SK-N-SH treated with all-trans-retinoic acid at 6 μM for 48 hours (cell line): Measurements from ENCODE around the gene BCORL1.

Experiments used
- ARNTL ChIP-seq: fragments of 450-650 bp; formaldehyde crosslinking; IDR thresholded peaks from 2 replicates; pipeline ENCODE4 v1.5.0; 2020; ENCODE audit warnings: low read depth, mild to moderate bottlenecking, moderate library complexity, borderline replicate concordance
- BACH2 ChIP-seq: fragments of 250-450 bp; sonication (Bioruptor Pico); IDR thresholded peaks from 2 replicates; pipeline ENCODE4 v1.9.0; 2021; ENCODE audit warnings: mild to moderate bottlenecking, borderline replicate concordance
- OSR1 ChIP-seq: fragments of 250-450 bp; sonication (Bioruptor Pico); IDR thresholded peaks from 2 replicates; pipeline ENCODE4 v1.8.0; 2022; ENCODE audit warnings: moderate library complexity, mild to moderate bottlenecking, inconsistent platforms
- RARB ChIP-seq: fragments of 250-450 bp; sonication (Bioruptor Pico); IDR thresholded peaks from 2 replicates; pipeline ENCODE4 v1.8.0; 2021; ENCODE audit warnings: mild to moderate bottlenecking, moderate library complexity
- TOX ChIP-seq: fragments of 250-450 bp; sonication (Bioruptor Pico); IDR thresholded peaks from 2 replicates; pipeline ENCODE4 v1.8.0; 2021; ENCODE audit warnings: mild to moderate bottlenecking, moderate library complexity, borderline replicate concordance
- ZC3H10 ChIP-seq: fragments of 250-450 bp; sonication (Bioruptor Pico); IDR thresholded peaks from 2 replicates; pipeline ENCODE4 v1.5.1; 2021; ENCODE audit warnings: mild to moderate bottlenecking, moderate library complexity
- ZNF8 ChIP-seq: fragments of 450-650 bp; formaldehyde crosslinking; IDR thresholded peaks from 2 replicates; pipeline ENCODE4 v1.5.0; 2020; ENCODE audit warnings: mild to moderate bottlenecking, moderate library complexity
- TF ChIP-seq, protein P1 (sequence below): fragments of 250-450 bp; sonication (Bioruptor Pico); IDR thresholded peaks from 2 replicates; pipeline ENCODE4 v1.8.0; 2021; ENCODE audit warnings: low read depth, mild to moderate bottlenecking, moderate library complexity, borderline replicate concordance
- TF ChIP-seq, protein P2 (sequence below): fragments of 250-450 bp; sonication (Bioruptor Pico); IDR thresholded peaks from 2 replicates; pipeline ENCODE4 v1.8.0; 2020; ENCODE audit warnings: mild to moderate bottlenecking, moderate library complexity, borderline replicate concordance
- TF ChIP-seq, protein P3 (sequence below): fragments of 250-450 bp; sonication (Bioruptor Pico); IDR thresholded peaks from 2 replicates; pipeline ENCODE4 v1.5.1; 2020; ENCODE audit warnings: low read depth, mild to moderate bottlenecking, moderate library complexity

DNA sequence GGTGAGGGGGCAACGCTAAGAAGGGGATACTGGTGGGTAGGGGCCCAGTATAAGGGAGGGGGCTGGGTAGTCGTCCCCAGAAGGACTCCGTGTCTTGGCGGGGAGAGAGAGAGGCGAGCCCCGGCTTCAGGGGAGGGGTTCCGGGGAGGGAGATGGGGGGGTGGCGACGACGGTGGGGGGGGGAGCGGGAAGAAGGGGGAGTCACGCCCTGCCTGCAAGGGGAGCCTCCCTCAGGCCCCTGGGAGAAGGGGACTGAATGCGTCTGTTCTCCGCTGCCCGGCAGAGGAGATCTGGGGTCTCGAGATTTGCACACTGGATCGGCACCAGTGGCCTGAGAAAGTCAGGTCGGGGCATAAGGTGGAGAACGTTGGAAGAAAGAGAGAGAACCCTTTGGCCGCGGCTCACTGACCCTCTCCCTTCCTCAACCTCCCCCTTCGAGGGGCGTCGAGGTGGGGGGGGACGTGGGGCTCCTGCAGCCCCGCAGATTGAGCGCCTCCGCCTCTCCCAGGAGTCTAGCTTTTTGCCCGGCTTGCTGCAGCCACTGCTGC, 609 bp upstream of the BCORL1 start:
- TF ChIP-seq, protein P1, sequence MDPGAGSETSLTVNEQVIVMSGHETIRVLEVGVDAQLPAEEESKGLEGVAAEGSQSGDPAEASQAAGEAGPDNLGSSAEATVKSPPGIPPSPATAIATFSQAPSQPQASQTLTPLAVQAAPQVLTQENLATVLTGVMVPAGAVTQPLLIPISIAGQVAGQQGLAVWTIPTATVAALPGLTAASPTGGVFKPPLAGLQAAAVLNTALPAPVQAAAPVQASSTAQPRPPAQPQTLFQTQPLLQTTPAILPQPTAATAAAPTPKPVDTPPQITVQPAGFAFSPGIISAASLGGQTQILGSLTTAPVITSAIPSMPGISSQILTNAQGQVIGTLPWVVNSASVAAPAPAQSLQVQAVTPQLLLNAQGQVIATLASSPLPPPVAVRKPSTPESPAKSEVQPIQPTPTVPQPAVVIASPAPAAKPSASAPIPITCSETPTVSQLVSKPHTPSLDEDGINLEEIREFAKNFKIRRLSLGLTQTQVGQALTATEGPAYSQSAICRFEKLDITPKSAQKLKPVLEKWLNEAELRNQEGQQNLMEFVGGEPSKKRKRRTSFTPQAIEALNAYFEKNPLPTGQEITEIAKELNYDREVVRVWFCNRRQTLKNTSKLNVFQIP (CRISPR knock-in tag): no peak
- no peak for TF ChIP-seq ARNTL (CRISPR knock-in tag)
- no peak for TF ChIP-seq OSR1
- TF ChIP-seq, protein P2, sequence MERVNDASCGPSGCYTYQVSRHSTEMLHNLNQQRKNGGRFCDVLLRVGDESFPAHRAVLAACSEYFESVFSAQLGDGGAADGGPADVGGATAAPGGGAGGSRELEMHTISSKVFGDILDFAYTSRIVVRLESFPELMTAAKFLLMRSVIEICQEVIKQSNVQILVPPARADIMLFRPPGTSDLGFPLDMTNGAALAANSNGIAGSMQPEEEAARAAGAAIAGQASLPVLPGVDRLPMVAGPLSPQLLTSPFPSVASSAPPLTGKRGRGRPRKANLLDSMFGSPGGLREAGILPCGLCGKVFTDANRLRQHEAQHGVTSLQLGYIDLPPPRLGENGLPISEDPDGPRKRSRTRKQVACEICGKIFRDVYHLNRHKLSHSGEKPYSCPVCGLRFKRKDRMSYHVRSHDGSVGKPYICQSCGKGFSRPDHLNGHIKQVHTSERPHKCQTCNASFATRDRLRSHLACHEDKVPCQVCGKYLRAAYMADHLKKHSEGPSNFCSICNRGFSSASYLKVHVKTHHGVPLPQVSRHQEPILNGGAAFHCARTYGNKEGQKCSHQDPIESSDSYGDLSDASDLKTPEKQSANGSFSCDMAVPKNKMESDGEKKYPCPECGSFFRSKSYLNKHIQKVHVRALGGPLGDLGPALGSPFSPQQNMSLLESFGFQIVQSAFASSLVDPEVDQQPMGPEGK: no peak
- TF ChIP-seq RARB (CRISPR knock-in tag): no peak
- TF ChIP-seq BACH2 (CRISPR knock-in tag): no peak
- TF ChIP-seq ZC3H10 (CRISPR knock-in tag): no peak
- TF ChIP-seq TOX (CRISPR knock-in tag): no peak
- TF ChIP-seq, protein P3, sequence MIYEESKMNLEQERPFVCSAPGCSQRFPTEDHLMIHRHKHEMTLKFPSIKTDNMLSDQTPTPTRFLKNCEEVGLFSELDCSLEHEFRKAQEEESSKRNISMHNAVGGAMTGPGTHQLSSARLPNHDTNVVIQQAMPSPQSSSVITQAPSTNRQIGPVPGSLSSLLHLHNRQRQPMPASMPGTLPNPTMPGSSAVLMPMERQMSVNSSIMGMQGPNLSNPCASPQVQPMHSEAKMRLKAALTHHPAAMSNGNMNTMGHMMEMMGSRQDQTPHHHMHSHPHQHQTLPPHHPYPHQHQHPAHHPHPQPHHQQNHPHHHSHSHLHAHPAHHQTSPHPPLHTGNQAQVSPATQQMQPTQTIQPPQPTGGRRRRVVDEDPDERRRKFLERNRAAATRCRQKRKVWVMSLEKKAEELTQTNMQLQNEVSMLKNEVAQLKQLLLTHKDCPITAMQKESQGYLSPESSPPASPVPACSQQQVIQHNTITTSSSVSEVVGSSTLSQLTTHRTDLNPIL (CRISPR knock-in tag): no peak
- no peak for TF ChIP-seq ZNF8
